Activated CD4-positive, alpha-beta T cell treated with anti-CD3 and anti-CD28 coated beads for 36 hours (primary cell): ENCODE measurements around the gene KLHL17. TPM values are rescaled to one million over a fixed set of nuclear protein-coding genes. Genes with fewer than 3 reads are reported as not detected.

Source experiments
- ATAC-seq: fragments of 200-7000 bp; cut with Tn5 transposase; one replicate; pipeline ENCODE4 v1.10.0; 2021; ENCODE audit warnings: mild to moderate bottlenecking, moderate library complexity
- CTCF ChIA-PET: fragments of 350-600 bp; sonication (Branson Sonifier 250); formaldehyde crosslinking; loops from one replicate; lab custom pipeline; 2021; ENCODE audit warnings: antibody characterized with exemption; lab: Charles Lee
- POLR2A ChIA-PET: fragments of 350-600 bp; sonication (Branson Sonifier 250); formaldehyde crosslinking; loops from one replicate; lab custom pipeline; 2021; ENCODE audit warnings: antibody characterized with exemption, inconsistent platforms; lab: Charles Lee
- DNase-seq: peaks from one replicate; pipeline ENCODE4 v3.0.0-alpha.2; 2020
- H3K27ac Mint-ChIP-seq: one replicate; pipeline ENCODE4 v1.8.0; 2021; ENCODE audit warnings: mixed read lengths
- H3K27me3 Mint-ChIP-seq: one replicate; pipeline ENCODE4 v1.8.0; 2021; ENCODE audit warnings: mixed read lengths
- H3K36me3 Mint-ChIP-seq: one replicate; pipeline ENCODE4 v1.8.0; 2021; ENCODE audit warnings: low read depth, mixed read lengths
- H3K4me1 Mint-ChIP-seq: one replicate; pipeline ENCODE4 v1.8.0; 2021; ENCODE audit warnings: mixed read lengths
- H3K4me3 Mint-ChIP-seq: one replicate; pipeline ENCODE4 v1.8.0; 2021; ENCODE audit warnings: mild to moderate bottlenecking, moderate library complexity, mixed read lengths
- H3K9me3 Mint-ChIP-seq: one replicate; pipeline ENCODE4 v1.8.0; 2021; ENCODE audit warnings: low read depth, mixed read lengths
- intact Hi-C, 2 experiments: fragments of 100-400 bp; cut with DNase I in 1 of 2; cut with micrococcal nuclease in 1 of 2; formaldehyde crosslinking; loops; one replicate each; pipeline versions ENCODE4 v1.14.2 to v1.15.1; 2022 to 2024; cut with DNase I, micrococcal nuclease
- total RNA-seq, 2 experiments: library from RNA; stranded (reverse); gene quantifications; one replicate each; pipeline ENCODE4 v1.2.3, GENCODE V29; 2021

The KLHL17 gene
- total RNA-seq, 2 experiments from 2014 or later: 16.8 to 21.7 TPM

DNA sequence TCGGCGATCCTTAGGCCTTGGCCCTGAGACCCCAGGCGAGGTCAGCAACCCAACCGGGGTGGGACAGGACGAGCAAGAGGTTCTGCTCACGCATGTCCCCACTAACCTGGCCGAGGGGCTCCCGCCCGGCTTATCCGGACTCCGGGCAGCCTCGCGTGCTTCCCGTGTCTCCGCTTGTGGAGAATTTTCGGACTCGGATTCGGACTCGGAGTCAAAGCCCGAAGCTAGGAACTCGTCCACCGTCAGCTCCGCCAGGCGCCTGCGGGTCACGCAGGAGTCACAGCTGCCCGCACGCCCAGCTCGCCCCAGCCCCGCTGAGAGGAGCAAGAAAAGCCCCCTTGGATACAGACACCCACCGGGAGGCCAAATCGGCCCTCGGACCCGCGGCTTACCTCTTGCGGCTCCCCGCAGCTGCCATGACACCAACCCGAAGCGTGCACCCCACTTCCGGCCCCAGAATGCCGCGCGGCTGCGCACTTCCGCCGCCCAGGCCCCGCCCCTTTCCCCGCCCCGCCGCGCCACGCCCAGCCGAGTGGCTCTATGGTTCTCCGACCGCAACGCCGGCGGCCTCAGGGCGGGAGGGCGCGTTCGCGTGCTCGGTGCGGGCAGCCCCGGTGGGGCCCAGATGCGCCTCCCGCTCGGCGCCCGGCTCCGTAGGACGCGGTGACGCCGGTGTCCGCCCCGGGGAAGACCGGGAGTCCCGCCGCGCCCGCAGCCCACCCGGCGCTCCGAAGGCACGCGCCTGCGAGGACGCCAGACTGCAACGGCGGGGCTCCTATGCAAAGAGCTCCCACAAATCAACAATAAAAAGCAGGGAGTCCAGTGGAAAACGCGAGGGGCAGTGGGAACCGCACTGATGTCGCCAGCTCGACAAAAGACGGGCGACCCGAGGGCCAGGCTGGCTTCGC, 1.3 kb upstream of the KLHL17 start, which contains the start of gene NOC2L:
TSS of gene NOC2L (minus strand) at position 434 of the 908 bp plus-strand sequence. CDS start at position 418, 16 bp downstream.
- peak; percentile 98 for DNase-seq
- intact Hi-C loops: loop anchor here in 1 of 2 experiments (1.0 kb wide), 5 partner anchors 42 to 349 kb away; partner anchors contain the start of genes C1orf159 and PUSL1
- H3K4me1 Mint-ChIP-seq: peaks cover 18% of the 10 kb centered on the region
- CTCF ChIA-PET: interaction anchor here (1.1 kb wide), 1 partner anchor 24 kb away, joined by 3 read pairs; no protein-coding TSS in a partner anchor
- ATAC-seq: peak; percentile 86
- H3K9me3 Mint-ChIP-seq: no peaks in the 10 kb centered on the region
- peak within 1 kb of the TSS; percentile 82 for H3K4me3 Mint-ChIP-seq
- peaks cover 18% of the 10 kb centered on the region for H3K36me3 Mint-ChIP-seq
- no peaks in the 10 kb centered on the region for H3K27me3 Mint-ChIP-seq
- POLR2A ChIA-PET: interaction anchor here (0.6 to 0.7 kb wide), 3 partner anchors 18 to 587 kb away, joined by 3 to 4 read pairs (median 3); partner anchors contain the start of gene MRPL20
- peak within 1 kb of the TSS; percentile 63 for H3K27ac Mint-ChIP-seq

DNA sequence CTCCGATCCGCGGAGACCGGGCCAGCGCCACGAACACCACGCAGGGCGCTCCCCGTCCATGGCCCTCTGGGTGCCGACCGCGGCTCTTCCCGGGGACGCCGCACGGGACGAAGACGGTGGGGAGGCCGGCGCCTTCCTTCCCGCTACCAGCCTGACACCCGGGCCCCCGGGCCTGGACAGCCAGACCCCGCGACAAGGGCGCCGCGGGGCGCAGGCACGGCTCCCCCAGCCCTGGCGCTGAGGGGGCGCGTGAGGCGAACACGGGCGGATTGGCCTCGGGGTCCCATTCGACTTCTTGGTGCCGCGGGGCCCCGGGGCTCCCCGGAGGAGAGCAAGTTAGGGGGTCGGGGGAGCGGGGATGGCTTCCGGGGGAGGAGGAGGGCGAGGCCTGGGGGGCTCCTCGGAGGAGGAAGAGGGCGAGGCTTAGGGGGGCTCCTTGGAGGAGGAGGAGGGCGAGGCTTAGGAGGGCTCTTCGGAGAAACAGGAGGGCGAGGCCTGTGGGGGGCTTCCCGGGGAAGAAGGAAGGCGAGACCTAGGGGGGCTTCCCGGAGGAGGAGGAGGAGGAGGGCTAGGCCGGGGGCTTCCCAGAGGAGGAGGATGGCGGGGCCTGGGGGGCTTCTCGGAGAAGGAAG, 537 bp upstream of the KLHL17 start:
- ATAC-seq (peak; percentile 2), DNase-seq (no peak)
- intact Hi-C loops: loop anchor here (1.0 to 10.0 kb wide), 7 partner anchors 41 to 348 kb away; partner anchors contain the start of genes AGRN (in 1 of the 2), C1orf159 (in 1 of the 2) and PUSL1 (in 1 of the 2)
- H3K4me1 Mint-ChIP-seq: peaks cover 18% of the 10 kb centered on the region
- H3K36me3 Mint-ChIP-seq: peaks cover 18% of the 10 kb centered on the region
- no peak overlapping the region for H3K27ac Mint-ChIP-seq
- ChIA-PET CTCF (interaction anchor here (1.1 kb wide), 1 partner anchor 23 kb away, joined by 3 read pairs; no protein-coding TSS in a partner anchor), POLR2A (no interaction called here)
- peak overlapping the region; percentile 82 for H3K4me3 Mint-ChIP-seq
- H3K9me3 Mint-ChIP-seq: no peaks in the 10 kb centered on the region
- no peaks in the 10 kb centered on the region for H3K27me3 Mint-ChIP-seq

- peaks cover 23% of the 10 kb centered on the region for H3K4me1 Mint-ChIP-seq
- no peaks in the 10 kb centered on the region for H3K27me3 Mint-ChIP-seq
- DNase-seq: no peak
- H3K9me3 Mint-ChIP-seq: no peaks in the 10 kb centered on the region
- peak overlapping the region; percentile 56 for H3K4me3 Mint-ChIP-seq
- CTCF ChIA-PET: no interaction called here
- intact Hi-C loops: loop anchor here in 1 of 2 experiments (10.0 kb wide), 1 partner anchor 64 kb away; the partner anchor contains the start of gene AGRN
- no peak for ATAC-seq
- peaks cover 10% of the 10 kb centered on the region for H3K36me3 Mint-ChIP-seq
- POLR2A ChIA-PET: no interaction called here
- H3K27ac Mint-ChIP-seq: no peak overlapping the region
These were observed 817 bp downstream of the KLHL17 start for GRCh38 chr1:961132-961669.

DNA sequence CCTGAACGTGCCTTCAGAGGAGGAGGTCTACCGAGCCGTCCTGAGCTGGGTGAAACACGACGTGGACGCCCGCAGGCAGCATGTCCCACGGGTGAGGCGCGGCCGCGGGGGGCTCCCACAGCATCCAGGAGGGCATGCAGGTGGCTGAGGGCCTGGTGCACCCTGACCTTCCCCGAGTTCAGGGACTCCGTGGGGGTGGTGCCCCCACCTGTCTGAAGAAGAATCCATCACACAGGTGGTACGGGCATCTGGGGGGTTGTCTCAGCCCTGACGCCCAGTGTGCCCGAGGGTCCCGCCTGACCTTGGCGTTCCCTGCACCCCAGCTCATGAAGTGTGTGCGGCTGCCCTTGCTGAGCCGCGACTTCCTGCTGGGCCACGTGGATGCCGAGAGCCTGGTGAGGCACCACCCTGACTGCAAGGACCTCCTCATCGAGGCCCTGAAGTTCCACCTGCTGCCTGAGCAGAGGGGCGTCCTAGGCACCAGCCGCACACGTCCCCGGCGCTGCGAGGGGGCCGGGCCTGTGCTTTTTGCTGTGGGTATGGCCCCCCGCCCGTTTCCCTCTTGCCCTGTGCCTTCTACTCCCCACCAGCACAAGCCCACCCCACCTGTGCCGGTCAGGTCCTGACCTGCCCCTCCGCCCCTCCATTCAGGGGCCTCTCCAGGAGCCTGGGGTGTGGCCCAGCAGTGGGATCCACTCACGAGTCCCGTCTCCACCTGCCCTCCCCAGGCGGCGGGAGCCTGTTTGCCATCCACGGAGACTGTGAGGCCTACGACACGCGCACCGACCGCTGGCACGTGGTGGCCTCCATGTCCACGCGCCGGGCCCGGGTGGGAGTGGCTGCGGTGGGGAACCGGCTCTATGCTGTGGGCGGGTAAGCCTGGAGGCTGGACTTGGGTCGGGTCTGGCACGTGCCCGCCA, 2.3 kb downstream of the KLHL17 start:
- no peaks in the 10 kb centered on the region for H3K9me3 Mint-ChIP-seq
- DNase-seq (no peak), ATAC-seq (no peak)
- H3K27me3 Mint-ChIP-seq: no peaks in the 10 kb centered on the region
- ChIA-PET CTCF (no interaction called here), POLR2A (no interaction called here)
- H3K4me3 Mint-ChIP-seq: peak overlapping the region; percentile 56
- intact Hi-C loops: loop anchor here in 1 of 2 experiments (10.0 kb wide), 1 partner anchor 62 kb away; the partner anchor contains the start of gene AGRN
- H3K36me3 Mint-ChIP-seq: peaks cover 2% of the 10 kb centered on the region
- H3K4me1 Mint-ChIP-seq: peaks cover 17% of the 10 kb centered on the region
- no peak overlapping the region for H3K27ac Mint-ChIP-seq

GRCh38 chr1:963301-963651, 2.9 kb downstream of the KLHL17 start:
- H3K4me3 Mint-ChIP-seq: no peak overlapping the region
- CTCF ChIA-PET: interaction anchor here (0.9 kb wide), 1 partner anchor 43 kb away, joined by 4 read pairs; no protein-coding TSS in a partner anchor

DNA sequence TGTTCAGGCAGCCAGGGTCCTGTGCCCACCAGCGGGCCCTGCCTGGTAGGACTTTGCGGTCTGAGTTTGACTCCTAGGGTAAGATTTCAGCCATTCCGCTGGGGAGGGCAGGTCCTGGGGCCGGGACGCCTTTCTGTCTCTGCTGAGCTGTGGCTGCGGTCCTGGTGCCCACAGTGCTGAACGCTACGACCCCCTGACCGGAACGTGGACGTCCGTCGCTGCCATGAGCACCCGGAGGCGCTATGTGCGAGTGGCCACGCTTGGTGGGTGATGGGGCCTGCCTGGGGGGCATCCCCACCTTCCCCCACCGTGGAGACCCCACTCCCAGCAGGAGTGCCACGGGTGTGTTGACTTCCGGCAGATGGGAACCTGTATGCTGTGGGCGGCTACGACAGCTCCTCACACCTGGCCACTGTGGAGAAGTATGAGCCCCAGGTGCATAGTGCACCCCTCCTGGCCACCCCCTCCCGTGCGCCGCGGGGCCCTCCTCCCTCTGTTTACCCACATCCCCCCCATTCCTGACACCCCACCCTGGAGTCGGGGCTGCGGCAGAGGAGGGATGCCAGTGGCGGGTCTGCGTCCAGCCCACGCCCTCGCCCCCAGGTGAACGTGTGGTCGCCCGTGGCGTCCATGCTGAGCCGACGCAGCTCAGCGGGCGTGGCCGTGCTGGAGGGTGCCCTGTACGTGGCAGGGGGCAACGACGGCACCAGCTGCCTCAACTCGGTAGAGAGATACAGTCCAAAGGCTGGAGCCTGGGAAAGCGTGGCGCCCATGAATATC, 3.6 kb downstream of the KLHL17 start:
- H3K4me3 Mint-ChIP-seq: no peak overlapping the region
- intact Hi-C loops: loop anchor here in 1 of 2 experiments (10.0 kb wide), 1 partner anchor 61 kb away; the partner anchor contains the start of gene AGRN
- DNase-seq (no peak), ATAC-seq (no peak)
- peaks cover 4% of the 10 kb centered on the region for H3K27me3 Mint-ChIP-seq
- H3K27ac Mint-ChIP-seq: no peak overlapping the region
- ChIA-PET CTCF (interaction anchor here (0.9 kb wide), 1 partner anchor 43 kb away, joined by 4 read pairs; no protein-coding TSS in a partner anchor), POLR2A (no interaction called here)
- peaks cover 10% of the 10 kb centered on the region for H3K4me1 Mint-ChIP-seq
- no peaks in the 10 kb centered on the region for H3K9me3 Mint-ChIP-seq
- H3K36me3 Mint-ChIP-seq: no peaks in the 10 kb centered on the region

More at GRCh38 chr1:963301-963651, 2.9 kb downstream of the KLHL17 start:
- POLR2A ChIA-PET: no interaction called here
- intact Hi-C loops: loop anchor here in 1 of 2 experiments (10.0 kb wide), 1 partner anchor 62 kb away; the partner anchor contains the start of gene AGRN
- Mint-ChIP-seq H3K9me3 (no peaks in the 10 kb centered on the region), H3K4me1 (peaks cover 12% of the 10 kb centered on the region), H3K36me3 (no peaks in the 10 kb centered on the region), H3K27me3 (peaks cover under 1% of the 10 kb centered on the region), H3K27ac (no peak overlapping the region)
- ATAC-seq (no peak), DNase-seq (no peak)

GRCh38 chr1:964691-965525, 4.5 kb downstream of the KLHL17 start:
- Mint-ChIP-seq H3K27ac (no peak overlapping the region), H3K36me3 (no peaks in the 10 kb centered on the region), H3K9me3 (no peaks in the 10 kb centered on the region), H3K4me3 (no peak overlapping the region), H3K27me3 (peaks cover 11% of the 10 kb centered on the region), H3K4me1 (peaks cover 10% of the 10 kb centered on the region)
- POLR2A ChIA-PET: no interaction called here
- CTCF ChIA-PET: no interaction called here
- DNase-seq (no peak), ATAC-seq (no peak)
- intact Hi-C loops: loop anchor here in 1 of 2 experiments (10.0 kb wide), 1 partner anchor 60 kb away; the partner anchor contains the start of gene AGRN

DNA sequence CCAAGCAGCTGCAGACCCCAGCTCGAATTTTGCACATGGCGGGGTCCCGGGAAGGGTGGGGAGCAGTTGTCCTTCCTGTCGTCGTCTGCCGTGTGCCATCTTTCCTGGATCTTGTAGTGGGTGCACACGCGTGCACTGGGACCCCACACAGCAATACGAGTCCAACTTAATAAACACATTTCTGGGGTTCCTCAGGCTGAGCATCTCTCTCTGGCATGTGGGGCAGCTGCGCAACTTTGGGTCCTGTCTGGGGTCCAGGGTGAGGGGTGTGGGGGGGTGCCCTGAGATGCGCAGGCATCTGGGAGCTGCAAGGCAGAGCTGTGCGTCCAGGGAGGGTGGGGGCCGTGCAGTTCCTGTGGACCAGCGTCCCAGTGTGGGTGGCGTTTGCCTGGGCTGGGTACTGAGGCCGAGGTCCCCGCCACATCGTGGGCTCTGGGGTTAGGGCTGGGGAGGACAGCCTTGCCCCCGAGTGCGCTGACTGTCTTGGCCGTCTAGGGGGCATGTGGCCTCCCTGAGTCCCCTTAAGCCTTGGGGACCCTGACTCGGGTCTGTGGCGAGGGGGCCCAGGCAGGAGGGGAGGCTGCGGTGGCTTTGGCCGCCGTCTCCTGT, 5.2 kb downstream of the KLHL17 start:
- Mint-ChIP-seq H3K4me1 (peaks cover 10% of the 10 kb centered on the region), H3K27ac (no peak overlapping the region), H3K9me3 (no peaks in the 10 kb centered on the region), H3K27me3 (peaks cover 11% of the 10 kb centered on the region), H3K36me3 (no peaks in the 10 kb centered on the region), H3K4me3 (no peak overlapping the region)
- no peak for DNase-seq
- POLR2A ChIA-PET: no interaction called here
- CTCF ChIA-PET: no interaction called here
- no peak for ATAC-seq
- intact Hi-C loops: loop anchor here in 1 of 2 experiments (10.0 kb wide), 1 partner anchor 59 kb away; the partner anchor contains the start of gene AGRN
